T47D (cell line): ENCODE data around the gene SEH1L.

ENCODE experiments used
- DNase-seq, 2 experiments: peaks; one replicate each; pipeline versions ENCODE4 v3.0.0 to v3.0.0-alpha.2; 2011 to 2012; ENCODE audit warnings: low read depth in 1 of 2, low spot score in 1 of 2
- JUND ChIP-seq: IDR thresholded peaks from 2 replicates; pipeline ENCODE4 v1.6.1; 2012; ENCODE audit warnings: low read depth
- in situ Hi-C: cut with HindIII; loops from 2 replicates; pipeline ENCODE4 v1.10.0; 2016; ENCODE audit warnings: low sequenced_read_pairs, low pct_unique_long_range_greater_than_20kb

The SEH1L gene

GRCh38 chr18:13014232-13014631 is 66.4 kb downstream of the SEH1L start:
- in situ Hi-C loops, result no loop called here
- TF ChIP-seq JUND, result no peak
- no peak for DNase-seq

- DNase-seq, result no peak
- in situ Hi-C loops, result no loop called here
- TF ChIP-seq JUND, result no peak
Observed at GRCh38 chr18:13014818-13015217, 67.0 kb downstream of the SEH1L start.

- DNase-seq, result no peak
- no peak for TF ChIP-seq JUND
- in situ Hi-C loops, result no loop called here
Observed at GRCh38 chr18:13017247-13017875, 69.5 kb downstream of the SEH1L start.

GRCh38 chr18:13018374-13018773 is 70.6 kb downstream of the SEH1L start:
- in situ Hi-C loops, result no loop called here
- DNase-seq, result no peak
- no peak for TF ChIP-seq JUND

- DNase-seq, result no peak
- no peak for TF ChIP-seq JUND
- in situ Hi-C loops, result no loop called here
Observed at GRCh38 chr18:13019301-13019700, 71.5 kb downstream of the SEH1L start.

- in situ Hi-C loops, result no loop called here
- no peak for DNase-seq
- TF ChIP-seq JUND, result no peak
Observed at GRCh38 chr18:13022644-13023043, 74.8 kb downstream of the SEH1L start.

- DNase-seq, result no peak
- in situ Hi-C loops, result no loop called here
- TF ChIP-seq JUND, result no peak
Observed at GRCh38 chr18:13025233-13025632, 77.4 kb downstream of the SEH1L start.

- in situ Hi-C loops, result no loop called here
- no peak for DNase-seq
- no peak for TF ChIP-seq JUND
Observed at GRCh38 chr18:13026583-13027270, 78.9 kb downstream of the SEH1L start.

- in situ Hi-C loops, result no loop called here
- TF ChIP-seq JUND, result no peak
- no peak for DNase-seq
Observed at GRCh38 chr18:13028869-13029268, 81.1 kb downstream of the SEH1L start.

- no peak for TF ChIP-seq JUND
Observed at GRCh38 chr18:13032173-13032572, 84.4 kb downstream of the SEH1L start.

GRCh38 chr18:13035249-13035914 is 87.6 kb downstream of the SEH1L start:
- in situ Hi-C loops, result no loop called here
- no peak for TF ChIP-seq JUND
- DNase-seq, result no peak

More at GRCh38 chr18:13032173-13032572, 84.4 kb downstream of the SEH1L start:
- in situ Hi-C loops, result no loop called here
- no peak for DNase-seq

GRCh38 chr18:13036622-13037320 is 89.0 kb downstream of the SEH1L start:
- DNase-seq, result no peak
- TF ChIP-seq JUND, result no peak
- in situ Hi-C loops, result no loop called here
